ENCODE measurements around the gene MAN2B1. TPM values are rescaled to one million over a fixed set of nuclear protein-coding genes. Genes with fewer than 3 reads are reported as not detected.

Gene MAN2B1
- total and polyA plus RNA-seq, 2 experiments from 2014 or later, result 68.8 to 77.1 TPM

GRCh38 chr19:12641456-12641855 lies 25.1 kb downstream of the MAN2B1 start:
- no peaks in the 10 kb centered on the region for H3K9me2 ChIP-seq (replicated peaks; ENCODE audit: insufficient read depth)
- no peak overlapping the region for H3K27ac ChIP-seq
- H2AFZ ChIP-seq, result no peak overlapping the region
- H3K36me3 ChIP-seq (replicated peaks; ENCODE audit: insufficient read depth, low read depth), result no peaks in the 10 kb centered on the region
- H3K79me2 ChIP-seq, result no peaks in the 10 kb centered on the region
- TF ChIP-seq EZH2phosphoT487 (IDR thresholded peaks at IDR 0.05; ENCODE audit: low read depth, severe bottlenecking, unreplicated experiment) (no peak), CTCF (IDR thresholded peaks at IDR 0.05; ENCODE audit: poor library complexity) (no peak)
- WGBS (ENCODE audit: low lambda C conversion rate, missing lambda C conversion rate), result 85% methylated on average over 13 of the region's 13 CpGs
- no peaks in the 10 kb centered on the region for H3K9me3 ChIP-seq (ENCODE audit: low read depth)
- DNase-seq (ENCODE audit: low spot score), result no peak
- H4K20me1 ChIP-seq (ENCODE audit: insufficient read depth, poor library complexity, severe bottlenecking), result no peaks in the 10 kb centered on the region
- no peaks in the 10 kb centered on the region for H3K27me3 ChIP-seq
- H3K4me1 ChIP-seq (ENCODE audit: insufficient read depth), result no peaks in the 10 kb centered on the region
- no peak overlapping the region for H3K4me3 ChIP-seq
- no peak overlapping the region for H3K4me2 ChIP-seq

- Histone ChIP-seq H3K9me2 (replicated peaks; ENCODE audit: insufficient read depth) (no peaks in the 10 kb centered on the region), H3K4me2 (peak overlapping the region; percentile 77), H3K9me3 (ENCODE audit: low read depth) (no peaks in the 10 kb centered on the region), H3K27ac (no peak overlapping the region), H4K20me1 (ENCODE audit: insufficient read depth, poor library complexity, severe bottlenecking) (no peaks in the 10 kb centered on the region), H3K4me1 (ENCODE audit: insufficient read depth) (no peaks in the 10 kb centered on the region), H3K79me2 (no peaks in the 10 kb centered on the region), H3K27me3 (no peaks in the 10 kb centered on the region), H3K4me3 (no peak overlapping the region), H3K36me3 (replicated peaks; ENCODE audit: insufficient read depth, low read depth) (no peaks in the 10 kb centered on the region), H2AFZ (peak overlapping the region; percentile 84)
- 16% methylated on average over 39 of the region's 39 CpGs for WGBS (ENCODE audit: low lambda C conversion rate, missing lambda C conversion rate)
- TF ChIP-seq EZH2 (IDR thresholded peaks at IDR 0.05; ENCODE audit: borderline replicate concordance), result no peak
- TF ChIP-seq CTCF (IDR thresholded peaks at IDR 0.05; ENCODE audit: poor library complexity), result peak; percentile 81
- peak; percentile 87 for DNase-seq (ENCODE audit: low spot score)
These were observed 26.5 kb downstream of the MAN2B1 start for GRCh38 chr19:12639901-12640613.

GRCh38 chr19:12638611-12639182 lies 27.8 kb downstream of the MAN2B1 start:
- Histone ChIP-seq H2AFZ (no peak overlapping the region), H3K4me1 (ENCODE audit: insufficient read depth) (no peaks in the 10 kb centered on the region), H3K9me2 (replicated peaks; ENCODE audit: insufficient read depth) (no peaks in the 10 kb centered on the region), H3K27me3 (no peaks in the 10 kb centered on the region), H3K9me3 (ENCODE audit: low read depth) (no peaks in the 10 kb centered on the region), H3K79me2 (no peaks in the 10 kb centered on the region), H3K36me3 (replicated peaks; ENCODE audit: insufficient read depth, low read depth) (no peaks in the 10 kb centered on the region), H3K27ac (no peak overlapping the region), H3K4me3 (no peak overlapping the region), H3K4me2 (no peak overlapping the region), H4K20me1 (ENCODE audit: insufficient read depth, poor library complexity, severe bottlenecking) (no peaks in the 10 kb centered on the region)
- TF ChIP-seq CTCF (IDR thresholded peaks at IDR 0.05; ENCODE audit: poor library complexity) (no peak), EZH2 (IDR thresholded peaks at IDR 0.05; ENCODE audit: borderline replicate concordance) (no peak), EZH2phosphoT487 (IDR thresholded peaks at IDR 0.05; ENCODE audit: low read depth, severe bottlenecking, unreplicated experiment) (no peak)
- WGBS (ENCODE audit: low lambda C conversion rate, missing lambda C conversion rate), result 99% methylated on average over 21 of the region's 22 CpGs
- no peak for DNase-seq (ENCODE audit: low spot score)
